RKO (cell line): ENCODE data around the gene ACAD8.
A peak's percentile ranks its signal among the peaks of the same experiment; 100 is the strongest.
"Not testable (repeated sequence)": the region's sequence is repeated elsewhere in the genome, so short reads cannot be mapped to it uniquely, and the experiment has no call there.

ENCODE experiments used
- DNase-seq: peaks from one replicate; pipeline ENCODE4 v3.0.0-alpha.2; 2016; ENCODE audit warnings: low spot score

The ACAD8 gene

GRCh38 chr11:134267966-134268365 is 14.6 kb downstream of the ACAD8 start:
- no peak for DNase-seq

DNA sequence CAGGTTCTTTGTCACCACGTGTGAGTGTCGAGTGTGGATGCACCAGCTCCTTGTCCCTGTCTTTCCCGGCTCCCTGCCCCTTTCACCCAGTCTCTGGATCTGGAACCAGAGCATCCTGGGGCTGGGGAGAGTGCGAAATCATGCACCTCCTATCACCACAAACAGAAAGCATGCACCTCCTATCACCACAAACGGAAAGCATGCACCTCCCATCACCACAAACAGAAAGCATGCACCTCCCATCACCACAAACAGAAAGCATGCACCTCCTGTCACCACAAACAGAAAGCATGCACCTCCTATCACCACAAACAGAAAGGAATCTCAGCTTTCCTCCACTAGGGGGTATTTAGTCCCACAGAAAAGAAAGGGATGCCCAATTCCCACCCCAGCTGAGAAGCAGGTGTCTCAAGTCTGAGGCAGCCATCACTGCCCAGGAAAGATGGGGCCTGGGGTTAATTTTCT is 16.9 kb downstream of the ACAD8 start:
- peak; percentile 46 for DNase-seq

GRCh38 chr11:134271978-134272377 is 18.6 kb downstream of the ACAD8 start:
- DNase-seq = no peak

DNA sequence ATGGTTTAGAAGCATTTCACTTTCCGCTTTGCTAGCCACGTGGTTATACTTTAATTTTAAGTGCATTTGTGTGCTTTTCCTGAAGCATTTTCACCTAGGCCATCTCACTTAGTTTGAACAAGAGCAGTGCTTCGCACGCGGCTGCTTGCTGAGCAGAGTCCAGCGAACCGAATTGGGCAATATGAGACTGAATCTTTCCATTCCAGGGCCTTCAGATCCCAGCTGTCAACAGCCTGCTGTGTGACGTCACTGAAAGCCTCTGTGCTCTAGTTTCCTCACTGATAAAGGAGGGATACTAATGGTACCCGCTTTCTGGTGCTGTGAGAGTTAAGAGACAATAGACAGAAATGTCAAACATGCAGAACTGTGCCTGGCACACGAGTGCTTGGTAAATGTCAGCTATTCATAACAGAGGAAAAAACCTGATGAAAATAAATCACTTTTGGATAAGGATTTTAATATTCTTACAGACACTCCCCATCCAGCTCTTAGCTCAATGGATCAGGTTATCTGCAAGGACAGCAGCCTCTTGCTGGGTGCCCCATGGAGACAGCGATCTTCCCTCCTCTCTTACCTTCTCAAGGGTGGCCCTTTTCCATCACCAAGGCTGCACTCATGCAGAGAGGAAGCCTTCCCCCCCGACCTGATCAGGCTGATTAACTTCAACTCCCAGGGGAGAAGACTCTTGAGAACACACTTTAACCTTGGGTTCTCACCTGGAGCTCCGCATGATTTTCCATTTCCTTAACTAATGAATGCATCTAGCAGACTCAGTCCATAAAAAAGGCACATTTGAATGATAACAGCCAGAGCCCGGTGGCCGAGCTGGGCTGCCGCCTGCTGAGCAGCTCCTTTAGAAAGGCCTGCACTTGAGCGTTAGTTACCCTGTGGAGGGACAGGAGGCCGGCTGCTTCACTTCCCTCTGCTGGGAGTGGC is 19.3 kb downstream of the ACAD8 start:
- no peak for DNase-seq

DNA sequence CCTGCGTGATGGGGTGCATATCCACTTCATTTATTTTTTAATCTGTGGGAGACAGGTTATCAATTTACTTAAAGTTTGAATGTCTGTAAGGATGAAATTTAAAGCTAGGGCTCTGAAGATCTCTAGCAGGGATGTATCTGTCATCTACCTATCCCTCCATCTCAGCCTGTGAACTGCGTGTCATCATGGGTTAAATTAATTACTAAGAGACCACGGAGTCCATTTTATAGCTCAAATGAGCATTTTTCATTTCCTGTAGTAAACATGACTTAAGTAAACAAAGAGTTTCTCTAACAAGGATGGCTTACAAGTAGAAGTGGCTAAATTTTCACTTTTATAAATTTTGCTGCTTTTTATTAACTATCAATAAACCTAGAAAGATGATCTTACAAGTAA is 19.9 kb downstream of the ACAD8 start:
- DNase-seq = no peak

DNA sequence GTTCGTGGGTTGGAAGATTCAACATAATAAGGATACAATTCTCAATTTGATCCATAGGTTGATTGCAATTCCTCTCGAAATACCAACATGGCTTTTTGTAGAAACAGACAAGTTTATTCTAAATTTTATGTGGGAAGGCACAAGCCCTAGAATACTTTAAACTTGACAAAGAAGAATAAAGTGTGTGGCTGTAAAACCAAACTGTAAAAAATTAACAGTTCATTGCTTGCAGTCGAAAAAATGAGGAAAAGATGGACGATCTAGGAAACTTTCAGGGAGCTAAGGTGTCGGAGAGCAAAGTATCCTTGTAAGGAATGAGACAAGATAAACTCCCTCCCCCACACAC is 21.8 kb downstream of the ACAD8 start:
- DNase-seq = no peak

DNA sequence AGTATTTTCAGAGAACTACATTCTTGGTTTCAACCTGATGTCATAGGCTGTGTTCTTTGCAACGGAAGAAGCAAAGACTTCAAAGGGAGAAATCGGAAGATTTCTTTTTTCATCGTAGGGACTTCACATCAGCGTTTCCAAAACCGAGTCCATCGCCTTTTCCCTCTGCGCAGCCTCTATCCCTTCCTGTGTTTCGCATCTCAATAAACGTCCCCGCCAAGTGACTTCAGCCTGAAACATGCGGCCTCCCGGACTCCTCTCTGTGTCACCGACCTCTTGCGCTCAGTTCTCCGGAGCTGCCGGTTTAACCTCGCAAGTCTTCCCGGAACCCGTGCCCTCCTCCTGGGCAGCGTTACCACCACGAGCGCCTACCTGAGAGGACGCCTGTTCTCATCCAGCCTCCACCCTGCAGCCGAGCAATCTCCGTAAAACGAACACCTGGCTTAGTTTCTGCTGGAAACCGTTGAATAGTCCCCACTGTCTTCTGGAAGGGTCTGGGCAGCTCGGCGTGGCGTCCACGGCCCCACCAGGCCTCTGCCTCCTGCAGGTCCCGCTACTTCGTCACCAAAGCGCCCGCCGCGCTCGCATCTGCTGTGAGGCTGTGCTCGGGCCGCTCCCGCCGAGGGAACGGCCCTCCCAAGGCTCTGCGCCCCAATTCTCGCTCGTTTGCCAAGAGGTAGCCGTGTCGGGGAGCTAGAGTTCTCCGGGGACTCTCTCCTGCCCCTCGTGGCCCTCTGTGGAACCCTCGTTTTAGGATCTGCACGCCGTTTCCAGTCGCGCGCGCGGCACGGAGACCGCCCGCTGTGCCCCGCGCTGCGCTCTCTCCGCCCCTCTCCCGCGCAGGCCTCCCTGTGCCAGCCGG is 22.4 kb downstream of the ACAD8 start, which contains the start of gene GLB1L3:
GLB1L3 (plus strand) TSS at position 846 of the 862 bp plus-strand sequence. CDS start 362 bp downstream, outside the sequence.
- no peak for DNase-seq

GRCh38 chr11:134276396-134277182 is 23.2 kb downstream of the ACAD8 start:
- DNase-seq = no peak

- no peak for DNase-seq
These were observed 24.0 kb downstream of the ACAD8 start for GRCh38 chr11:134277183-134278001.

GRCh38 chr11:134278356-134278755 is 25.0 kb downstream of the ACAD8 start:
- DNase-seq = no peak

GRCh38 chr11:134281635-134282034 is 28.3 kb downstream of the ACAD8 start:
- not testable (repeated sequence) for DNase-seq

DNA sequence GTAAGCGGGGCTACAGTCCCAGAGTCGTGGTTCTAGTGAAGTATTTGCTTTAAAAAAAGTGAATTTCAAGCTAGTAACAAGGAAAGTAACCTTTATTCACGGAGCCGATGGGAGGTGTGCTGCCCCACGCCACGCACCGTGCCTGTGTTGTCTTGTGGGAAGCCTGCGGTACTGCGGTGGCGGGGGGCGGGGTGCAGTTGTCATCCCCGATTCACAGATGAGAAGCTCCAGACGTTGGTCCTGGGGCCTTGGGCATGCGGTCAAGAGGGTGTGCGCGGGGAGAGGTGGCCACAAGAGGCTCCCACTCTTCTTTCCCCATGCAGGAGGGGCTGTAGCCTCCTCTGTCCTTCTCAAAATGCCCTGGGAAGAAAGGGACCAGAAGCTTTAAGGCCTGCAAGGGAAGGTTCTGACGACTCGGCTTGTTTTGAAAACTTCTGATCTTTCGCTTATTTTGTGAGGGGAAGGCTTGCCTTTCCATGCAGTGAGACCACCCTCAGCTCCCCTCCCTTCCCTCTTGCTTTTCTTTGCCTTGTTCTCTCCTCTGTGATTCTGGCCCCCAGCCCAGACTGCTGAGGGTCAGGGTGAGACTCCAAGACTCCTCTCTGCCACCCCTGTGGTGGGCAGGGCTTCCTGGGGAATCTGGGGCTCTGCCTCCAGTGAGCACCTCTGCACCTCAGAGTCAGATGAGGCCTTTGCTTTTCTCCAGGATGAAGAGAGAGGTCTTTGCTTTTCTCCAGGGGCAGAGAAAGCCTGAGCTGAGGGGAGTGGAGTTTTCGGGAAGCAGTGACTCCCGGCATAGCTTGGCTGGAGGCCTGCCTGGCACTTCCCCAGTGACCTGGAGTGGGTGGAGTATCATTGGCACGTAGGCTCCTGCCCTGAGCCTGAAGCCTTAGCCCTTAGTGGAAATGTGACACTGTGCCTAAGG is 29.0 kb downstream of the ACAD8 start:
- DNase-seq = no peak

DNA sequence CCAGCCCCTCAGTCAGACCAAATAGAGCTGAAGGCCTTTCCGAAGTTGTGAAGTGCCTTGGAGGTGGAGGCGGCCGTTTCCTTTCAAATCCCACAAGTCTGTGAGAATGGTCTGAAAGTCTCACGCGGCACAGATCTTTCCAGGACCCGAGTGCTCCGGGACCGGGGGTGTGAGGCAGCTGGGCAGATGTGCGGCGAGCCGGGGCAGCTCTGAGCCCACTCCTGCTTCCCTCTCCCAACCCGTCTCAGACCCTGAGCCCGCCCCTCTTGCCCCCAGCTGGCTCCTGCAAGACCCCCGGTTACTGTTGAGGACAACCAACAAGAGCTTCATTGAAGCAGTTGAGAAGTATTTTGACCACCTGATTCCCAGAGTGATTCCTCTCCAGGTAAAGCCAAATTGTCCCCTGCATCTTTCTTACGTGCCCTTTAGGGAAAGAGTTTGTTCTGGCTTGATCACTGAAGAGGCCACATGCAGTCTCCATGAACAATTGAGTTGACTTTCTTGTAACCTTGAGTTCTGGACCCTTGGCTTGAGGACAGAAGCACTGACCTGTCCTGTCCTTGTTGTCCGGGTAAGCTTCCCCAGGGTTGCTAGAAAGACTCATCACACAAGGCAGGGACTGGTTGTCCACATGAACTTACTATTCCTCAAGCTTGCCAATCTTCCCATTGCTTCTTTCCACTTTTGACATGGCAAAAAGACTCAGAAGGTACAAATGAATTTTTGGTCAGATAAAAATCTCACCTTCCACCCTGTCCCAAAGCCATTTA is 30.3 kb downstream of the ACAD8 start:
- DNase-seq = no peak

- not testable (repeated sequence) for DNase-seq
These were observed 31.0 kb downstream of the ACAD8 start for GRCh38 chr11:134284349-134284748.

DNA sequence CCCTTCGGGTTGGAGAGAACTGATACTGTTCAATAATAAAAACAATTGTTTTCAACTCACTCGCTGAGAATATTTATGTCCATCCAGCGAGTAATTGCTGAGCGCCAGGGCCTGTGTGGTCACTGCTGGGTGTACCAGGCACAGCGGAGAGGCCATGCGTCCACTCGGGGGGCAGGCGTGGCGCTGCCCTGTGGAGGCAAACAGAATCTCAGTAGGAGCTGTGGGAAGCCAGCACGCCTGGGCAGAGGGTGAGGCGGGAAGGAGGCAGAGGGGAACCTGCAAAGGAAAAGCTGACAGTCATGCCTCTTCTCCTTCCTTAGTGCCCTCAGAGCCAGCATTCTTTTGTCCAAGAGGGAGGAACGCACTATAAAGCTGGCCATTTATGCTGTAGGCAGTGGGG is 34.2 kb downstream of the ACAD8 start:
- no peak for DNase-seq

DNA sequence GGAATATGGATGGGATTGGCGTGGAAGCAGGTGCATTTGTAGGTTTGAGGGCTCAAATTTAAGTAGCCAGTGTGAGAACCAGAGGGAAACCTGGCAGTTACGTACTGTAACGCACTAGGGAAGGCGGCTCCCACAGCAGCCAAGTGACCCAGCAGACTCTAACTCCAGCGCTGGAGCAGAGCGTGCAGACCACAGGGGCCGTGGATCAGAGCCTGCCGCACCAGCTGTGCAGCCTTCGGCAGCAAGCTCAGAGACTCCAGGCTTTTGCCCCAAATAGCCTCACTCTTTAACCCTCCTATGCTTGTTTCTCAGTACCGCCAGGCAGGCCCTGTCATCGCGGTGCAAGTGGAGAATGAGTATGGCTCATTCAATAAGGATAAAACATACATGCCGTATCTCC is 35.1 kb downstream of the ACAD8 start:
- DNase-seq = no peak

DNA sequence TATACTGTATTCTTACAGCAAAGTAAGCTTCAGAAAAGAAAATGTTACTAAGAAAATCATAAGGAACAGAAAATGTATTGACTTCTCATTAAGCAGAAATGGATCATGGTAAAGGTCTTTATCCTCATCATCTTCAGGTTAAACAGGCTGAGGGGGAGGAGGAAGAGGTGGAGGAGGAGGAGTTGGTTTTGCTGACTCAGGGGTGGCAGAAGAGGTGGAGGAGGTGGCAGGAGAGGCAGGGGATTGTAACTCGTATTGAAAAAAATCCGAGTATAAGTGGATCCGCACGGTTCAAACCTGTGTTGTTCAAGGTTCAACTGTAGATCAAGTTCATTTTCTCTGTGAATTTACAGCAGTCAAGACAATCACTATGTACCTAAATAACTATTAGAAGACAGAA is 35.8 kb downstream of the ACAD8 start:
- DNase-seq = no peak

DNA sequence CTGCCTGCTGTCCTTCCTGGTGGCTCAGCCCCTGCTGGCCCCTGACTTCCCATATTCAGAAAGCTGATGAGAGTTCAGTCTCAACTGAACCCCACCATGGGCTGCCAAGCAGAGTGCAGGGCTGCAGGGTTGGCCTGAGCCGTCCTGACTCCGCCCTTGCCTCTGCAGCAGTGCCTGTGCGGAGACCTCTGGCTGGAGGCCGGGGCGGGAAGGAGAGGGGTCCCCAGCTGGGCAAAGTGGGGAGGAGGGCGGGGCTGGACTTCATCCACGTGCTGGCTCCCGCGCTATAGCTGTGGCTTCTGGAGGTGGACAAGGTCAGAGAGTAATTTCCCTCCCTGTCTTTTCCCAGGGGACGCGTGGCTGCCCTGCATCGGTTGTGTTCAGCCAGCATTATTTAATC is 36.4 kb downstream of the ACAD8 start:
- no peak for DNase-seq

- DNase-seq = no peak
These were observed 37.3 kb downstream of the ACAD8 start for GRCh38 chr11:134290646-134291045.
